Natural killer cell (primary cell): ENCODE data around the gene PDYN. TPM values are rescaled to one million over a fixed set of nuclear protein-coding genes. Genes with fewer than 3 reads are reported as not detected.

Source experiments
- ATAC-seq, 3 donors: fragments of 150-1000 bp in 2 of 3; fragments of 200-7000 bp in 1 of 3; cut with Tn5 transposase; 1 replicate in 1 of 3; 2 replicates in 2 of 3; pipeline ENCODE4 v1.10.0; 2021; ENCODE audit warnings: mild to moderate bottlenecking in 2 of 3, moderate library complexity in 2 of 3
- DNase-seq, 2 donors: peaks; one replicate each; pipeline versions ENCODE4 v3.0.0 to v3.0.0-alpha.2; 2013 to 2021; ENCODE audit warnings: mixed read lengths in 1 of 2
- H3K27ac ChIP-seq: one replicate; pipeline ENCODE4 v1.5.1; 2013; ENCODE audit warnings: mild to moderate bottlenecking, low read length
- H3K27me3 ChIP-seq: one replicate; pipeline ENCODE4 v1.6.1; 2013; ENCODE audit warnings: low read length; ENCODE audit not compliant: control insufficient read depth, insufficient read depth
- H3K36me3 ChIP-seq: one replicate; pipeline ENCODE4 v1.6.1; 2013; ENCODE audit warnings: low read length; ENCODE audit not compliant: control insufficient read depth, insufficient read depth
- H3K4me1 ChIP-seq: one replicate; pipeline ENCODE4 v1.6.1; 2013; ENCODE audit warnings: low read length; ENCODE audit not compliant: control insufficient read depth, insufficient read depth
- H3K4me3 ChIP-seq: one replicate; pipeline ENCODE4 v1.5.1; 2013; ENCODE audit warnings: low read length
- H3K9me3 ChIP-seq: one replicate; pipeline ENCODE4 v1.6.1; 2013; ENCODE audit warnings: low read length; ENCODE audit not compliant: control insufficient read depth, insufficient read depth
- H3K27ac Mint-ChIP-seq, 2 donors: one replicate each; pipeline ENCODE4 v1.8.0; 2022; ENCODE audit warnings: mild to moderate bottlenecking in 2 of 2, mixed read lengths in 2 of 2, moderate library complexity in 1 of 2
- H3K27me3 Mint-ChIP-seq, 2 donors: one replicate each; pipeline ENCODE4 v1.8.0; 2022; ENCODE audit warnings: low read depth in 2 of 2, mixed read lengths in 2 of 2
- H3K36me3 Mint-ChIP-seq: one replicate; pipeline ENCODE4 v1.8.0; 2022; ENCODE audit warnings: mixed read lengths
- H3K4me1 Mint-ChIP-seq, 2 donors: one replicate each; pipeline ENCODE4 v1.8.0; 2022; ENCODE audit warnings: mixed read lengths in 2 of 2
- H3K4me3 Mint-ChIP-seq: one replicate; pipeline ENCODE4 v1.8.0; 2022; ENCODE audit warnings: mild to moderate bottlenecking, moderate library complexity, mixed read lengths
- H3K9me3 Mint-ChIP-seq, 2 donors: one replicate each; pipeline ENCODE4 v1.8.0; 2022; ENCODE audit warnings: mixed read lengths in 2 of 2
- WGBS: methylation state at CpG from one replicate; pipeline ENCODE4 v1.1.7; 2013; ENCODE audit warnings: missing lambda C conversion rate; ENCODE audit not compliant: insufficient coverage; 5-methylcytosine and 5-hydroxymethylcytosine counted together
- intact Hi-C: fragments of 100-400 bp; cut with micrococcal nuclease; formaldehyde crosslinking; loops from one replicate; pipeline ENCODE4 v1.14.2; 2022
- total RNA-seq, 4 donors: library from RNA; stranded (reverse); fragments of 120-200 nt in 1 of 4; gene quantifications; one replicate each; pipeline versions ENCODE4 v1.2.3 to v1.2.4, GENCODE V29; 2013 to 2022
- TF ChIP-seq, protein P1 (sequence below): fragments of 200-600 bp; IDR thresholded peaks from one replicate; pipeline ENCODE4 v1.8.0; 2022; ENCODE audit warnings: antibody characterized with exemption

Gene PDYN
- total RNA-seq, 3 donors from 2014 or later (not counting 1 experiment from before 2014, with no cell fraction given) = not detected

DNA sequence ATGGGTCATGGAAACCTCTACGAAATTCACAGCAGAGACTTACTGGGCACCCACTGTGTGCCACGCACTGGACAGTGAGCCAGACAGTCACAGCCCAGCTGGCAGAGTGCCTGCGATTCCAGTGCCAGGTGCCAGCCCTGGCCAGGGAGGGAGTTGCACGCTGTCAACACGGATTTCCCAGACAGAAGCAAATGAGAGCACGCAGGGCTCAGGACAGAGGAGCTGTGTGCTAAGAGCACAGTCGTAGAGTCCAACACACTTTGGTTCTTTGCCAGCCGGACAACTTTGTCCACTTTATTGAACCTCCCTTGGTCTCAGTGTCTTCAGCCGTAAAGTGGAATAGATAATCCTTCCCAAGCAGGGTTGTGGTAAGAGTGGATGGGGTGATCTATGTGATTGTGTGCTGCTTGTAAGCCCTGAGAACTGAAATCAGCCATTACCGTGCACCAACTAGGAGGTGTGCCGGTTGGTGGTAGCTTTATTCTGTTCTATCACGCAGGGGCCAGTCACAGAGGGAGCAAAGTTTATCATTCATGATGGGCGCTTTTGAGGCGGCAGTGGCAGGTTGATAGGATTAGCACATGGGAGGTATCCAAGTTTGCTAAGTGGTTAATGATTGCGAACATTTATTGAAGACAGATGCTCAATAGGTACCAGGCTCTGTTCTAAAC is 58.0 kb downstream of the PDYN start:
- Mint-ChIP-seq H3K9me3 (no peaks in the 10 kb centered on the region), H3K36me3 (no peaks in the 10 kb centered on the region), H3K27me3 (peaks cover 7 to 13% of the 10 kb centered on the region in 2 donors), H3K4me1 (no peaks in the 10 kb centered on the region), H3K4me3 (no peak overlapping the region), H3K27ac (no peak overlapping the region)
- Histone ChIP-seq H3K27me3 (no peaks in the 10 kb centered on the region), H3K4me1 (no peaks in the 10 kb centered on the region), H3K4me3 (no peak overlapping the region), H3K27ac (no peak overlapping the region), H3K9me3 (no peaks in the 10 kb centered on the region), H3K36me3 (no peaks in the 10 kb centered on the region)
- TF ChIP-seq, protein P1, sequence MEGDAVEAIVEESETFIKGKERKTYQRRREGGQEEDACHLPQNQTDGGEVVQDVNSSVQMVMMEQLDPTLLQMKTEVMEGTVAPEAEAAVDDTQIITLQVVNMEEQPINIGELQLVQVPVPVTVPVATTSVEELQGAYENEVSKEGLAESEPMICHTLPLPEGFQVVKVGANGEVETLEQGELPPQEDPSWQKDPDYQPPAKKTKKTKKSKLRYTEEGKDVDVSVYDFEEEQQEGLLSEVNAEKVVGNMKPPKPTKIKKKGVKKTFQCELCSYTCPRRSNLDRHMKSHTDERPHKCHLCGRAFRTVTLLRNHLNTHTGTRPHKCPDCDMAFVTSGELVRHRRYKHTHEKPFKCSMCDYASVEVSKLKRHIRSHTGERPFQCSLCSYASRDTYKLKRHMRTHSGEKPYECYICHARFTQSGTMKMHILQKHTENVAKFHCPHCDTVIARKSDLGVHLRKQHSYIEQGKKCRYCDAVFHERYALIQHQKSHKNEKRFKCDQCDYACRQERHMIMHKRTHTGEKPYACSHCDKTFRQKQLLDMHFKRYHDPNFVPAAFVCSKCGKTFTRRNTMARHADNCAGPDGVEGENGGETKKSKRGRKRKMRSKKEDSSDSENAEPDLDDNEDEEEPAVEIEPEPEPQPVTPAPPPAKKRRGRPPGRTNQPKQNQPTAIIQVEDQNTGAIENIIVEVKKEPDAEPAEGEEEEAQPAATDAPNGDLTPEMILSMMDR = no peak
- WGBS = 92% methylated on average over 15 of the region's 15 CpGs
- no peak for DNase-seq
- intact Hi-C loops = no loop called here
- ATAC-seq = no peak

DNA sequence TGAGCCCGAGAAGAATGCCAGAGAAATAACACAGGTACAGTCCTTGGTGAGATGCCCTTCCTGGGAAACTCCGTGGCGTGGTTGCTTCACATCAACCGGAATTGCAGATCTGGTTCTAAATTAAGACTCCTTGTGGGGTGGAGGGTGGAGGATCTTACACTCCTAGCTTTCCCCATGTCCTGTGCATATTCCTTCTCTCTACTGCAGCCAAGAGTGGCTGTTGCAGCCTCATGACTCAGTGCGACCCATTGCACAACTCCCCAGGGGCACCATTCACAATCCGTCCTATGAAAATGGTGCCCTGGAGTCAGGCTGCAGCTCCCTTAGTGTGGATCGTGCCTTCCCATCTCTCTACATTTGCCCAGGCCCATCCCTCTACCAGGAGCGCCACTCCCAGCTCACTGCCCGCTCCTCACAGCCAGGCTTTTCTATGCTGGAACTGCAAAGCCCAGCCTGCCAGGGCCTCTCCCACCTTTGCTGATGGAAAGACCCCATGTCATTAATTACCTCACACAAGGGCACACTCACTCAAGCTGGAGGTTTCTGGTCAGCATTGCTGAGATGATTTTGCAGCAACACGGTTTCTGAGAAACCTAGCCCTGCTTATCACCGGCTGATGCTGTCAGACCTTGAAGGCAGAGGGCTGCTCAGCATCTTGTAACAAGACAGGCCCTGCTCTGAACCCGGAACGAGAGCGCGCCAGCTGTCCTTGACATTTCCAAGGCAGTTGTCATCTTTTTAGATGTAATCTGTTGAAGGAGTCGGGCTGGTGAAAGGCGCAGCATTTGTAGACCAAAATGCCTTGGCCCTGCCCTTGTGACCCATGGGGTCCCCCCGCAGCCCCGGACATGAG is 58.9 kb downstream of the PDYN start:
- 88% methylated on average over 17 of the region's 19 CpGs for WGBS
- H3K4me1 Mint-ChIP-seq = no peaks in the 10 kb centered on the region
- Histone ChIP-seq H3K27ac (no peak overlapping the region), H3K27me3 (no peaks in the 10 kb centered on the region), H3K4me3 (no peak overlapping the region), H3K36me3 (no peaks in the 10 kb centered on the region), H3K9me3 (no peaks in the 10 kb centered on the region), H3K4me1 (no peaks in the 10 kb centered on the region)
- H3K4me3 Mint-ChIP-seq = no peak overlapping the region
- TF ChIP-seq, protein P1 = no peak
- H3K27ac Mint-ChIP-seq = no peak overlapping the region
- H3K36me3 Mint-ChIP-seq = no peaks in the 10 kb centered on the region
- DNase-seq (no peak), ATAC-seq (no peak)
- H3K9me3 Mint-ChIP-seq = no peaks in the 10 kb centered on the region
- peaks cover 7 to 13% of the 10 kb centered on the region in 2 donors for H3K27me3 Mint-ChIP-seq
- intact Hi-C loops = no loop called here

DNA sequence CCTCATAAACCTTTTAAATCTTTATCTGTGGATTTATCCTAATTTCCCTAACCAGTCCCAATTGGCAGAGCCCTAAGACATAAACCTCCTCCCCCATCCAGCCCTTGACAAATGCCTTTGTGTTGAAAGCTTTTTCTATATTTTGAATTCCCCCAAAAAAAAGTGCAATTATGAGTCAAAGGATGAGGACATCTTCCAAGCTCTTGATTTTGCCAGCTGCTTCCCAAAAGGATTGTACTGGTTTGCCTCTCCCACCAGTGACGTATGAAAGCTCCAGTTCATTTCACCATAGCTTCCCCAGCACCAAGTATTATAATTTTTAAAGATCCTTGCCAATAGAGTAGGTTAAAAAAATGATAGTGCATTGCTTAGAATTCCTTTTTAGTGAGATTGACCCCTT is 59.7 kb downstream of the PDYN start:
- no peak overlapping the region for H3K4me3 ChIP-seq
- no peak overlapping the region for H3K27ac ChIP-seq
- TF ChIP-seq, protein P1 = no peak
- no peaks in the 10 kb centered on the region for H3K36me3 ChIP-seq
- ATAC-seq (no peak), DNase-seq (no peak)
- no peaks in the 10 kb centered on the region for H3K27me3 ChIP-seq
- no peaks in the 10 kb centered on the region for H3K9me3 ChIP-seq
- H3K36me3 Mint-ChIP-seq = no peaks in the 10 kb centered on the region
- H3K4me1 Mint-ChIP-seq = no peaks in the 10 kb centered on the region
- no peaks in the 10 kb centered on the region for H3K9me3 Mint-ChIP-seq
- H3K27me3 Mint-ChIP-seq = peaks cover 9 to 17% of the 10 kb centered on the region in 2 donors
- no peaks in the 10 kb centered on the region for H3K4me1 ChIP-seq
- WGBS = no CpG with 5 or more reads among the region's 1 CpG
- H3K4me3 Mint-ChIP-seq = no peak overlapping the region
- intact Hi-C loops = no loop called here
- H3K27ac Mint-ChIP-seq = no peak overlapping the region
